HepG2 (cell line): ENCODE results near the gene NOL4L. TPM values are rescaled to one million over a fixed set of nuclear protein-coding genes. Genes with fewer than 3 reads are reported as not detected.
"Not testable (repeated sequence)": the region's sequence is repeated elsewhere in the genome, so short reads cannot be mapped to it uniquely, and the experiment has no call there.

Source experiments
- ATAC-seq: fragments of 200-7000 bp; cut with Tn5 transposase; 3 replicates; pipeline ENCODE4 v1.9.1; 2020; ENCODE audit warnings: mild to moderate bottlenecking, moderate library complexity
- BruUV-seq: library from RNA; stranded (reverse); fragments of 400-500 nt; replicated peaks from 2 replicates; lab custom pipeline; 2021; lab: Mats Ljungman, UMichigan
- CTCF ChIA-PET: fragments of 300-600 bp; formaldehyde crosslinking; extraction: SDS; loops from one replicate; lab custom pipeline; 2021; ENCODE audit warnings: low total read pairs, inconsistent platforms, low intra/inter-chr PET ratio; lab: Yijun Ruan, JAX
- POLR2A ChIA-PET: fragments of 350-600 bp; sonication (Branson Sonifier 250); formaldehyde crosslinking; loops from one replicate; lab custom pipeline; 2020; ENCODE audit warnings: antibody characterized with exemption, inconsistent platforms; lab: Yijun Ruan, JAX
- DNase-seq: peaks from one replicate; pipeline ENCODE4 v3.0.0-alpha.2; 2015; ENCODE audit warnings: low spot score
- FAIRE-seq: peaks from 3 replicates; lab custom pipeline; 2011; peaks lifted over from hg19 to GRCh38; lab: Jason Lieb, UNC
- H2AFZ ChIP-seq: one replicate; pipeline ENCODE4 v1.6.1; 2011; ENCODE audit warnings: low read length, inconsistent platforms
- H3K27ac ChIP-seq: fragments of 300-600 bp; 3 replicates; pipeline ENCODE4 v1.8.0; 2011; ENCODE audit warnings: mixed run types, mild to moderate bottlenecking, mixed read lengths, low read length, inconsistent platforms; ENCODE audit not compliant: insufficient read depth; ENCODE audit errors: extremely low read length
- H3K27me3 ChIP-seq, 2 experiments: fragments of 200-600 bp in 1 of 2; 2 replicates in 1 of 2; 3 replicates in 1 of 2; pipeline versions ENCODE4 v1.6.0 to v1.8.0; 2011; ENCODE audit warnings: low read length in 2 of 2, mild to moderate bottlenecking in 2 of 2, moderate library complexity in 2 of 2, inconsistent platforms in 1 of 2; ENCODE audit not compliant: insufficient read depth in 2 of 2, control insufficient read depth in 1 of 2
- H3K36me3 ChIP-seq, 2 experiments: fragments of 200-600 bp in 1 of 2; replicated peaks in 1 of 2; 2 replicates in 1 of 2; 3 replicates in 1 of 2; pipeline versions ENCODE4 v1.5.1 to v1.8.0; 2011; ENCODE audit warnings: low read length in 2 of 2, inconsistent platforms in 1 of 2; ENCODE audit not compliant: insufficient read depth in 2 of 2, control insufficient read depth in 1 of 2
- H3K4me1 ChIP-seq: 2 replicates; pipeline ENCODE4 v1.5.1; 2012; ENCODE audit warnings: low read length, inconsistent platforms; ENCODE audit not compliant: insufficient read depth
- H3K4me2 ChIP-seq: 2 replicates; pipeline ENCODE4 v1.6.0; 2011; ENCODE audit warnings: low read depth, low read length, inconsistent platforms
- H3K4me3 ChIP-seq, 3 experiments: fragments of 200-600 bp in 1 of 3; sonication (generic), shearing (Covaris generic) in 1 of 3; replicated peaks in 1 of 3; 2 replicates each; pipeline ENCODE4 v1.5.1; 2011 to 2016; ENCODE audit warnings: low read length in 3 of 3, inconsistent platforms in 2 of 3, low read depth in 2 of 3, mild to moderate bottlenecking in 2 of 3, control low read depth in 1 of 3, mixed read lengths in 1 of 3; ENCODE audit not compliant: insufficient read depth in 1 of 3
- H3K79me2 ChIP-seq: one replicate; pipeline ENCODE4 v1.6.1; 2011; ENCODE audit warnings: low read length, inconsistent platforms; ENCODE audit not compliant: insufficient read depth
- H3K9ac ChIP-seq: 2 replicates; pipeline ENCODE4 v1.6.0; 2011; ENCODE audit warnings: mild to moderate bottlenecking, low read depth, low read length, inconsistent platforms; ENCODE audit not compliant: insufficient read depth
- H3K9me3 ChIP-seq: 2 replicates; pipeline ENCODE4 v1.5.1; 2012; ENCODE audit warnings: mild to moderate bottlenecking, low read length
- H4K20me1 ChIP-seq: 2 replicates; pipeline ENCODE4 v1.6.0; 2011; ENCODE audit warnings: inconsistent platforms, mild to moderate bottlenecking, low read length, moderate library complexity; ENCODE audit not compliant: insufficient read depth
- RBM22 ChIP-seq: fragments of 200-400 bp; formaldehyde crosslinking; optimal IDR thresholded peaks from 2 replicates; pipeline ENCODE3; 2017; ENCODE audit warnings: mild to moderate bottlenecking, low read length, moderate library complexity
- ZNF121 ChIP-seq: sonication (generic); formaldehyde crosslinking; IDR thresholded peaks from 2 replicates; pipeline ENCODE4 v1.5.0; 2020; ENCODE audit warnings: mild to moderate bottlenecking, missing genetic modification reagents
- WGBS: methylation state at CpG from one replicate; pipeline ENCODE4 v1.1.6; 2017; ENCODE audit warnings: low lambda C conversion rate; 5-methylcytosine and 5-hydroxymethylcytosine counted together
- in situ Hi-C: cut with HindIII; loops from 2 replicates; pipeline ENCODE4 v1.10.0; 2017; ENCODE audit warnings: low pct_unique_long_range_greater_than_20kb; ENCODE audit not compliant: extremely low pct_ligation_motif_present
- intact Hi-C: fragments of 100-400 bp; cut with micrococcal nuclease; formaldehyde crosslinking; loops from one replicate; pipeline ENCODE4 v1.10.0; 2022; ENCODE audit not compliant: unreplicated experiment
- polyA plus RNA-seq, 8 experiments: library from polyadenylated mRNA; depleted of rRNA in 3 of 8; stranded (reverse) in 7 of 8; unstranded in 1 of 8; fragments of >200 nt; fragmentation: Illumina TruSeq in 4 of 8; extraction: Trizol in 4 of 8; gene quantifications; 2 replicates each; pipeline versions ENCODE4 v1.2.1 to v1.2.3, GENCODE V29; 2011 to 2016; ENCODE audit warnings: low read depth in 4 of 8, missing spikeins in 1 of 8, mixed read lengths in 1 of 8; ENCODE audit not compliant: insufficient read depth in 1 of 8
- total RNA-seq, 5 experiments: library from RNA; depleted of rRNA; stranded (reverse); fragments of >200 nt; fragmentation: Illumina TruSeq; extraction: Trizol; gene quantifications; 2 replicates each; pipeline ENCODE4 v1.2.3, GENCODE V29; 2016; ENCODE audit warnings: low read depth in 1 of 5
- TF ChIP-seq, protein P1 (sequence below): sonication (generic); formaldehyde crosslinking; IDR thresholded peaks from one replicate; pipeline ENCODE4 v1.5.1; 2020; ENCODE audit warnings: mild to moderate bottlenecking, missing genetic modification reagents; ENCODE audit errors: not compliant biosample characterization

NOL4L gene
- total and polyA plus RNA-seq, 2 of the 13 experiments (the other 11 are each of a cell fraction or from before 2014, with no cell fraction given) = 16.6 to 35.4 TPM

GRCh38 chr20:32407131-32407750 lies 177.9 kb downstream of the NOL4L start:
- POLR2A ChIA-PET, FAIRE-seq, H3K27ac ChIP-seq, in situ Hi-C loops, DNase-seq, BruUV-seq, intact Hi-C loops, H3K27me3 ChIP-seq, CTCF ChIA-PET, H3K4me3 ChIP-seq: not testable (repeated sequence)
- Histone ChIP-seq H3K36me3 (peaks cover 16 to 51% of the 10 kb centered on the region in 2 experiments), H3K79me2 (peaks cover 80% of the 10 kb centered on the region), H3K4me1 (peaks cover 14% of the 10 kb centered on the region), H4K20me1 (peaks cover 25% of the 10 kb centered on the region)
- ATAC-seq = peak; percentile 21; the same call in 1 of the 3 replicates
- WGBS = 97% methylated on average over 9 of the region's 9 CpGs
- TF ChIP-seq ZNF121 (CRISPR knock-in tag) = peak; percentile 19; the same call in 1 of the 2 replicates
- TF ChIP-seq, all 625 proteins: peak for 1; not testable (repeated sequence) for 624
- H3K9me3 ChIP-seq, H3K4me2 ChIP-seq, H2AFZ ChIP-seq, H3K9ac ChIP-seq: not testable (repeated sequence)

DNA sequence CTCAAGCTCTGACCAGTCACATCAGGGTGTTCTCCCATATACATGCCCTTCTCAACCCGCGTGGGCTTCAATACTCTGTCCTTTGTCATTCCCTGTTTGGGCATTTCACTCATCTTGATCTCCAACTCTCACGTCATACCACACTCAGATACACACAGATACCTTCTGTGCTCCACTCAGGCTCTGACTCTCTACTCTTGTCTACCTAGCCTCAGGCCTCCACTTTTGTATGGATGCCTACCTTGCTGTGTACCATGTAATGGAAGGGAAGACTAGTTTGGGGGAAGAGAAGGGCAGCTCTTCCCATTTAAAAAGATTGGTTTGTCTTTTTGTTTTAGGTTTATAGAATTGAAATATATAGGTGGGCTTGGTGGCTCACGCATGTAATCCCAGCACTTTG lies 178.4 kb downstream of the NOL4L start:
- intact Hi-C loops (no loop called here), in situ Hi-C loops (no loop called here)
- Histone ChIP-seq H3K4me2 (no peak overlapping the region), H2AFZ (no peak overlapping the region), H3K36me3 (peaks cover 20 to 52% of the 10 kb centered on the region in 2 experiments), H4K20me1 (peaks cover 22% of the 10 kb centered on the region), H3K9me3 (no peaks in the 10 kb centered on the region), H3K9ac (no peak overlapping the region), H3K79me2 (peaks cover 79% of the 10 kb centered on the region), H3K4me3 (no peak overlapping the region), H3K4me1 (peaks cover 14% of the 10 kb centered on the region), H3K27me3 (no peaks in the 10 kb centered on the region), H3K27ac (no peak overlapping the region)
- WGBS = 97% methylated on average over 4 of the region's 4 CpGs
- POLR2A ChIA-PET = no interaction called here
- FAIRE-seq (no peak), DNase-seq (no peak), ATAC-seq (peak; percentile 50; the same call in 2 of the 3 replicates)
- TF ChIP-seq, protein P1, sequence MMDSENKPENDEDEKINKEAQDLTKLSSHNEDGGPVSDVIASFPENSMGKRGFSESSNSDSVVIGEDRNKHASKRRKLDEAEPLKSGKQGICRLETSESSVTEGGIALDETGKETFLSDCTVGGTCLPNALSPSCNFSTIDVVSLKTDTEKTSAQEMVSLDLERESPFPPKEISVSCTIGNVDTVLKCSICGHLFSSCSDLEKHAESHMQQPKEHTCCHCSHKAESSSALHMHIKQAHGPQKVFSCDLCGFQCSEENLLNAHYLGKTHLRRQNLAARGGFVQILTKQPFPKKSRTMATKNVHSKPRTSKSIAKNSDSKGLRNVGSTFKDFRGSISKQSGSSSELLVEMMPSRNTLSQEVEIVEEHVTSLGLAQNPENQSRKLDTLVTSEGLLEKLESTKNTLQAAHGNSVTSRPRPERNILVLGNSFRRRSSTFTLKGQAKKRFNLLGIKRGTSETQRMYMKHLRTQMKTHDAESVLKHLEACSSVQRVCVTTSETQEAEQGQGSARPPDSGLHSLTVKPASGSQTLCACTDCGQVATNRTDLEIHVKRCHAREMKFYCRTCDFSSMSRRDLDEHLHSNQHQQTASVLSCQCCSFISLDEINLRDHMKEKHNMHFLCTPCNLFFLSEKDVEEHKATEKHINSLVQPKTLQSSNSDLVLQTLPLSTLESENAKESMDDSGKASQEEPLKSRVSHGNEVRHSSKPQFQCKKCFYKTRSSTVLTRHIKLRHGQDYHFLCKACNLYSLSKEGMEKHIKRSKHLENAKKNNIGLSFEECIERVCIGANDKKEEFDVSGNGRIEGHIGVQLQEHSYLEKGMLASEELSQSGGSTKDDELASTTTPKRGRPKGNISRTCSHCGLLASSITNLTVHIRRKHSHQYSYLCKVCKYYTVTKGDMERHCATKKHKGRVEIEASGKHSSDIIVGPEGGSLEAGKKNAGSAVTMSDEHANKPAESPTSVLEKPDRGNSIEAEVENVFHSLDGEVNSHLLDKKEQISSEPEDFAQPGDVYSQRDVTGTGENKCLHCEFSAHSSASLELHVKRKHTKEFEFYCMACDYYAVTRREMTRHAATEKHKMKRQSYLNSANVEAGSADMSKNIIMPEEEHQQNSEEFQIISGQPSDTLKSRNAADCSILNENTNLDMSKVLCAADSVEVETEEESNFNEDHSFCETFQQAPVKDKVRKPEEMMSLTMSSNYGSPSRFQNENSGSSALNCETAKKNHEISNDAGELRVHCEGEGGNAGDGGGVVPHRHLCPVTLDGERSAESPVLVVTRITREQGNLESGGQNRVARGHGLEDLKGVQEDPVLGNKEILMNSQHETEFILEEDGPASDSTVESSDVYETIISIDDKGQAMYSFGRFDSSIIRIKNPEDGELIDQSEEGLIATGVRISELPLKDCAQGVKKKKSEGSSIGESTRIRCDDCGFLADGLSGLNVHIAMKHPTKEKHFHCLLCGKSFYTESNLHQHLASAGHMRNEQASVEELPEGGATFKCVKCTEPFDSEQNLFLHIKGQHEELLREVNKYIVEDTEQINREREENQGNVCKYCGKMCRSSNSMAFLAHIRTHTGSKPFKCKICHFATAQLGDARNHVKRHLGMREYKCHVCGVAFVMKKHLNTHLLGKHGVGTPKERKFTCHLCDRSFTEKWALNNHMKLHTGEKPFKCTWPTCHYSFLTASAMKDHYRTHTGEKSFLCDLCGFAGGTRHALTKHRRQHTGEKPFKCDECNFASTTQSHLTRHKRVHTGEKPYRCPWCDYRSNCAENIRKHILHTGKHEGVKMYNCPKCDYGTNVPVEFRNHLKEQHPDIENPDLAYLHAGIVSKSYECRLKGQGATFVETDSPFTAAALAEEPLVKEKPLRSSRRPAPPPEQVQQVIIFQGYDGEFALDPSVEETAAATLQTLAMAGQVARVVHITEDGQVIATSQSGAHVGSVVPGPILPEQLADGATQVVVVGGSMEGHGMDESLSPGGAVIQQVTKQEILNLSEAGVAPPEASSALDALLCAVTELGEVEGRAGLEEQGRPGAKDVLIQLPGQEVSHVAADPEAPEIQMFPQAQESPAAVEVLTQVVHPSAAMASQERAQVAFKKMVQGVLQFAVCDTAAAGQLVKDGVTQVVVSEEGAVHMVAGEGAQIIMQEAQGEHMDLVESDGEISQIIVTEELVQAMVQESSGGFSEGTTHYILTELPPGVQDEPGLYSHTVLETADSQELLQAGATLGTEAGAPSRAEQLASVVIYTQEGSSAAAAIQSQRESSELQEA (CRISPR knock-in tag) = no peak
- TF ChIP-seq RBM22 = peak; percentile 71
- CTCF ChIA-PET = no interaction called here
- BruUV-seq = no TSS peak
